T-cell (primary cell): Measurements from ENCODE around the gene REPIN1. TPM values are rescaled to one million over a fixed set of nuclear protein-coding genes. Genes with fewer than 3 reads are reported as not detected.

Source experiments
- total RNA-seq, 35 experiments: library from RNA in 6 of 35; stranded (reverse) in 6 of 35; fragments of 120-200 nt in 1 of 35; gene quantifications; one replicate each; pipeline versions ENCODE4 v1.2.1 to v1.2.4 and lab custom pipeline; 2013 to 2026

REPIN1 gene
- total RNA-seq, 5 donors from 2014 or later (not counting 1 experiment from before 2014, with no cell fraction given): 64.0 to 110 (median 101) TPM

Other genes starting within 250 kb of the REPIN1 start
- 10 to 100 TPM in 4 of 5 donors, 1 to 10 TPM in 1; 8.8 to 21.4 (median 16.6) TPM for gene LRRC61, start 45.5 kb upstream of the REPIN1 start, total RNA-seq
- gene ACTR3C, start 45.3 kb upstream of the REPIN1 start, total RNA-seq: 10 to 100 TPM in 4 of 5 donors, 1 to 10 TPM in 1; 9.2 to 14.6 (median 12.4) TPM
- 1 to 10 TPM in 3 of 5 donors, not detected in 2; 2.7 to 3.2 (median 2.7) TPM for gene RARRES2, start 27.2 kb upstream of the REPIN1 start, total RNA-seq
- 1 to 10 TPM; 1.9 to 8.6 (median 6.3) TPM for gene ZNF775, start 10.5 kb downstream of the REPIN1 start, total RNA-seq
- gene GIMAP8, start 81.8 kb downstream of the REPIN1 start, total RNA-seq: 10 to 100 TPM; 17.8 to 54.6 (median 50.1) TPM
- 100 to 1,000 TPM in 3 of 5 donors, 10 to 100 TPM in 2; 76.8 to 430 (median 392) TPM for gene GIMAP7, start 146.1 kb downstream of the REPIN1 start, total RNA-seq
- 100 to 1,000 TPM; 121 to 341 (median 306) TPM for gene GIMAP4, start 198.6 kb downstream of the REPIN1 start, total RNA-seq